ENCODE data around the gene SLC13A4.
A peak's percentile ranks its signal among the peaks of the same experiment; 100 is the strongest.
"Not testable (repeated sequence)": the region's sequence is repeated elsewhere in the genome, so short reads cannot be mapped to it uniquely, and the experiment has no call there.

SLC13A4 gene

DNA sequence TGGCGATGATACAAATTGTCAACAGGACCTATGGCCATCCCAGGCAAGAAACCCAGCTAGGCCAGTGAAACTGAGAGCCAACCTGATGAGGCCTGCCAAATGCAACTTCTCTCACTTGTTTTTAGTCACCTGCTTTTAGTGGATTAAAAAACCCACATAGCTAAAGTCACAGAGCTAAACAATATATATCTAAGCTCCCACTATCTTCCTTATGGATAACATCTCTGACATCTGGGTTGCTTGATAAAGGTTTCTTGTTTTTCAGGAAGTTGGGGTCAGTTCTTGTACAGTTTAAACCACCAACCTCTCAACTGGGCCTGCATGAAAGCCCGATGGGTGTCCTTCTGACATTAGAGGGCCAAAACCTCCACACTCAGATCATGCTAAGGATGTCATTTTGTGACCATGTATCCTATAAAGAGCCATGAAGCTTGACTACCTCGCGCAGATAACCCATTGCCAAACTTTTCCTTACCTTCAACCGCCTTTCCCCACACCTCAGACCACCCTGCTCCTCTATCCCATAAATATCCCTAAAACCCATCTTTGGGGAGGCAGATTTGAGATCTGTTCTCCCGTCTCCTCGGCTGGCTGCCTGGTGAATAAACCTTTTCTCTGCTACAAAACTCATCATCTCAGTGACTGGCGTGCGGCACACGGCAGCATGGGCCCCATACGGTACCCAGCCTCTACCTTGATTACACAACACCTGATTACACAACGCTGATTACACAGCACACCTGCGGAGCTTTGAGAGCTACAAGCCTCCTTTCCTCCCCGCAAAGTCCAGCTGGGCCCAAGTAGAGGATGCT is 66.5 kb downstream of the SLC13A4 start:
- DNase-seq: peak; percentile 74

DNA sequence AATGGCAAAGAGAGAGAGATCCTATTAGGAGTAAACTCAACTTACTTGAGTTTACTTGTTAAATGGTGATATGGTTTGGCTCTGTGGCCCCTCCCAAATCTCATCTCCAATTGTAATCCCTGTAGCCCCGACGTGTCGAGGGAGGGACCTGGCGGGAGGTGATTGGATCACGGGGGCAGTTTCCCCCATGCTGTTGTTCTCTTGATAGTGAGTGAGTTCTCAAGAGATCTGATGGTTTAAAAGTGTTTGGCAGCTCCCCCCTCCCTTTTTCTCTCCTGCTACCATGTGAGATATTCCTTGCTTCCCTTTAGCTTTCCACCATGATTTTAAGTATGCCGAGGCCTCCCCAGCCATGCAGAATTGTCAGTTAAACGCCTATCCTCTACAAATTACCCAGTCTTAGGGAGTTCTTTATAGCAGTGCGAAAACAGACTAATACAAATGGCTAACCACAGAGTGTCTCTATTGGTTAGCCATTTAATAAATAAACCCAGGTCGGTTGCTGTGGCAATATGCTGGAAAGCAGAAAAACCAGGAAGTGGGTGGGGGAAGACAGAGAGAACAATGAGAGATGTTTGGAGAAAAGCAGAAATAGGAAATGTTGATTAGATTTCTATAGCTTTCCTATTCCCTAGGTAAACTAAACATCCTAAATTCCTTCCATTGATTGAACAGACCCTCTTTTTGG is 68.7 kb downstream of the SLC13A4 start:
- peak; percentile 76 for DNase-seq

DNA sequence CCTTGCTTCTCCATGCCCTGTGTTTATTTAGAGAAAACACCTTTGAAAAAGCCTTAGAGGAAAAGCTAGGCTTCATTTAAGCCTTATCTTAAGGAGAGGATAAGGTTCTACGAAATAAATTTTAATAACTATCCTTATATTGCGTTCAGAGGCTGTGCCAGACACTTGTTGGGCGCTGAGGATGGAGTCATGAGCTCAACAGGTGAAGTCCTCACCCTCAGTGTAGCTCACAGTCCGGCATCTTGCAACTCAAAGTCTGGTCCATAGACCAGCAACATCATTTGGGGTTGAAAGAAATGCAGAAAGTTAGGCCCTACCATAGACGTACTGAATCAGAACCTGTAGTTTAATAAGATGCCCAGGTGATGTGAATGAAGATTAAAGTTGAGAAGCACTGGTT is 69.4 kb downstream of the SLC13A4 start:
- no peak for DNase-seq

DNA sequence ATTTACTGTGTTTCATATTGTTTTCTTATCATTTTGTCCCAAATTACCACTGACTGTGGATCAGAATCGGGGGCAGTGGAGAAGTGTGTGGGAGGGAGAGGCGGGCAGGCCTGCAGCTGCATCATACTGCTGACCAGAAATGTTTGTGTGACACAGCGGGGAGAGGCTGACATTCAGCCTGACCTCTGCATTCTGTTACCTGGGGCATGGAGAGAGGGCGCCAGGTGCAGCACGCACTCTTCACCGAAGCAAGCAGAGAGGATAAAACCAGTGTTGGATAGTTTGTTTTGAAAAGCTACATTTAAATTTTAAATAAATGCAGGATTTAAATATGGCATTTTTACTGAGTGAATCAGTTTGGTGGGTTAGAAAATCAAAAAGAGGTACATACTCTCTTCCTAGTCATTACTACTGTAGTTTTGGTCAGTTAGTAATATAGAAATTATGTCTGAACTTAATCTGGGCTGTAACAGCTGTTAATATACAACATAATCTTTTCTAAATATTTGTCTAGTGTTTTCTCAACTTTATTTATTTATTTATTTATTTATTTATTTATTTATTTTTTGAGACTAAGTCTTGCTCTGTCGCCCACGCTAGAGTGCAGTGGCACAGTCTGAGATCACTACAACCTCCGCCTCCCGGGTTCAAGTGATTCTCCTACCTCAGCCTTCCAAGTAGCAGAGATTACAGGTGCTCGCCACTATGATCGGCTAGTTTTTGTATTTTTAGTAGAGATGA is 74.5 kb downstream of the SLC13A4 start:
- peak; percentile 90 for DNase-seq

DNA sequence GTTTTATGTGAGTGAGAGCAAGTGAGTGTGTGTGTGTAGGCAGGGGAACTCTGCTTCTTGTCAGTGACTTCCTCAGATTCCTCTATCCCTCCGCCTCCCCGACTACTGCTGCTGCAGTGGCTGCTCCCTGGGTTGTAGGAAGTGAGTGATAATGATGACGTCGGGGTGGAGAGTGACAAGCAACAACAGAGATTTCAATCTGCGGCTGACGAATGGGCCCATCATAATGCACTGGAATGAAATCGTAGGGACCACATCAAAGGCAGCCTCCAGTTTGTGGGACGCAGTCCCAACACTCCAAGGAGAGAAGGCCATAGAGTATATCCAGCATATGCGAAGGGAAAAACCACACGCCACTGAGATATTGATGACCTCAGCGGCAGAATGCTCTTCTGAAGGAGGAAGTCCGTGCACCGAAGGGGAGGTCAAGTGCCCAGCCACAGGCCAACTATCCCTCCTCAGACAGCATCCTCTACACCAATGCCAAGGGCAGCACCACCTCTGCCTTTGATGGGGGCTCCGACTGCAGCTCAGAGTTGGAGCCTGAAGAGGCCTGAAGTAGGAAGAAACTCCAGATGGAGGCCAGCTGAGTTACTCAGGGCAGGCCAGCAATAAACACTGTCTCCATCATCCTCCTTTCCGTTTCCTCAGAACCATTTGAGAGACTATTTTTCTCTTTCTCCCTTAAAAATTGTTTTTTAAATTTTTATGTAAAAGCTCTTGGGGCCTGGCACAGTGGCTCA is 77.0 kb downstream of the SLC13A4 start:
- no peak for DNase-seq

DNA sequence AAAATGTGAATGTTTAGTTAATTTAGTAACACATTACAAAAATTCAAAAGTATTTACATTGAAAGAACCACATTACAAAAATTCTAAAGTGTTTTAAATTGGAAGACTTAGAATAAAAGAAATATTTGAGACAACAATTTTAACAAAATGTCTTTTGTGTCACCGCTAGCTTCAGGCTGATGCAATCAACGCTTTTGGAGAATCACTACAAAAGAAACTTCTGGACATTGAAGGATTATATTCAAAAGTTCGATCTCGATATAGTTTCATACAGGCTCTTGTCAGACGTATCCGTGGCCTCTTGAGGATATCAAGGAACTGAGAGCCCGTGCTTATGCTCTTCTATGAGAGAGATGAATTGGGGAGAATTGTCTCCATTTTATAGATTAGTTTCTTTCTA is 79.8 kb downstream of the SLC13A4 start:
- DNase-seq: no peak

DNA sequence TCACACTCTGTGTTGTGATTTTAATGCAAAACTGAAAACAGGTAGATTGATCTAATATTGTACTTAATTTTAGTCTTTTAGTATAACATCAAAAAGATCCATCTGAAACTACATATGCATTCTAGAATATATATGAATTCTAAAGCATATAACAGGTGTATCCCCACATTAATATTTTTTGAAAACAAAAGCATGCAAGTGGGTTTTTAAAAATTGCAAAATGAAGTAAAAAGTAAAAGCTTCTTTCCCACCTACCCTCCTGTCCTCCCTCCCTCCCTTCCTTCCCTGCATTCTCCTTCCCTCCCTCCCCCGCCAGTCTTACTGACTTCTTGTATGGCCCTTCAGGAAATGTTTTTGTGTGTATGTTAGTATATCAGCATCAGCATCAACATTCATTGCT is 80.2 kb downstream of the SLC13A4 start:
- DNase-seq: no peak

DNA sequence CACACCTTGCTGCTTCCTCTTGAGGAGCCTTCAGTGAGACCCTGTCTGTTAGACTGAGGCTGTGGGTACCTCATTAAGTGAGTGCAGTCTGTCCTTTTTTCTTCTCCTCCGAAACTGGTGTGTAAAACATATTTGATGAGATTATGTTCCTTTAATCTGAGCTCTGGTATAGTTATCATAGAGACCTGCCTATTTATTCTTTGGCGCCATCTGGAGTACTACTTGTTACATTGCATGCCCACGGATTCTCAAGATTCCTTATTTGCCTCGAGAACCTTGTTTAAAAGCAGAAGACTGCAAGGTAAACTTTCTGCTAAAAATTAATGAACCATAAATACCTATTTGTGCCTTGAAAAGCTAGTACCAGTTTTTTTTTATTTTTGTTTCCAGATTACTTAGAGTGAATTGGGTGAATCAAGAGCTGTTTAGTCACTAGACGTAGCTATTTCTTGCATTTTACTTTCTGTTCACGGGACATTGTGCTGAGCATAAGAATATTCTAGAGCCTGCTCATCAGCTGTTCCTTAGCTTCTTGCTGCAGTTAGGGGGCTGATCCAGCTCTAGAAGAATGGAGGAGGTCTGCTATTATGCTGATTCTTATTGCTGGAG is 82.6 kb downstream of the SLC13A4 start:
- peak; percentile 54 for DNase-seq

DNA sequence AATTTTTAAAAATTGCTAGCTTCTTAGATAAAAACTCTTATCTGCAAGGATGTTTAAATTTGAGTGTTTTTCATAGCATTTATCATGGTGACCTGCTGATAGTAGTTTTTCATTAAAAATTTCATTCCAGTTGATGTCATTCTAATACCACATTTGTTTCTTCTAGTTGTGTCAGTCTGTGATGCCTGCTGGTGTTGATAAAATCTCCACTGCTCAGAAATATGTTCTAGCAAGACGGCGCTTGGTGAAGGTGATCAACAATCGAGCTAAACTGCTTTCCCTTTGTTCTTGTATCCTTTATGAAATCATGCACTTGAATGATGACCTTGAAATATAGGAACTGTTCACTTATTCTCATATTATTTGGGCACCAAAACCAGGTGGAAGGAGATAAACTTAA is 83.3 kb downstream of the SLC13A4 start:
- DNase-seq: no peak

DNA sequence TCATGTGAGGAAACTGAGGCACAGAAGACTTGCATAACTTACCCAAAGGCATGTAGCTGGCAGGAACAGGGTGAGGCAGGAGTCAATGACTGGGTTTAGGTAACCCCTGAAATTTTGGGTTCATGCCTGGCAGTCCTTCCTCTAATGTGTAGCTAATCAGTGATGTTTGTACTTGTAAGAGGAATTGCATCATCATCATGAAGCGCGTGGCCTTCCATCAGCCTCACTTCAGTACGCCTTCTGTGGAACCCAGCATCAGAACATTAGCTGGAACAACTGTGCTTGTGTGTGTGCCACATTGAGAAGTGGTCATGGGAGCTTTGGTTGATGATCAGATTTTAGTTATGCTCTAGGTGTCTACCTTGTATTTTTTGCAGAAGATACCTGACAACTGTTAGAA is 83.8 kb downstream of the SLC13A4 start:
- no peak for DNase-seq

DNA sequence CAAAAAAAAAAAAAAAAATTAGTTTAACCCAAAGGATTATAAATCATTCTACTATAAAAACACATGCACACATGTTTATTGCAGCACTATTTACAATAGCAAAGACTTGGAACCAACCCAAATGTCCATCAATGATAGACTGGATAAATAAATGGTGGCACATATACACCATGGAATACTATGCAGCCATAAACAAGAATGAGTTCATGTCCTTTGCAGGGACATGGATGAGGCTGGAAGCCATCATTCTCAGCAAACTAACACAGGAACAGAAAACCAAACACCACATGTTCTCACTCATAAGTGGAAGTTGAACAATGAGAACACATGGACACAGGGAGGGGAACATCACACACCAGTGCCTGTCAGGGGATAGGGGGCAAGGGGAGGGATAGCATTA is 88.3 kb downstream of the SLC13A4 start:
- not testable (repeated sequence) for DNase-seq

DNA sequence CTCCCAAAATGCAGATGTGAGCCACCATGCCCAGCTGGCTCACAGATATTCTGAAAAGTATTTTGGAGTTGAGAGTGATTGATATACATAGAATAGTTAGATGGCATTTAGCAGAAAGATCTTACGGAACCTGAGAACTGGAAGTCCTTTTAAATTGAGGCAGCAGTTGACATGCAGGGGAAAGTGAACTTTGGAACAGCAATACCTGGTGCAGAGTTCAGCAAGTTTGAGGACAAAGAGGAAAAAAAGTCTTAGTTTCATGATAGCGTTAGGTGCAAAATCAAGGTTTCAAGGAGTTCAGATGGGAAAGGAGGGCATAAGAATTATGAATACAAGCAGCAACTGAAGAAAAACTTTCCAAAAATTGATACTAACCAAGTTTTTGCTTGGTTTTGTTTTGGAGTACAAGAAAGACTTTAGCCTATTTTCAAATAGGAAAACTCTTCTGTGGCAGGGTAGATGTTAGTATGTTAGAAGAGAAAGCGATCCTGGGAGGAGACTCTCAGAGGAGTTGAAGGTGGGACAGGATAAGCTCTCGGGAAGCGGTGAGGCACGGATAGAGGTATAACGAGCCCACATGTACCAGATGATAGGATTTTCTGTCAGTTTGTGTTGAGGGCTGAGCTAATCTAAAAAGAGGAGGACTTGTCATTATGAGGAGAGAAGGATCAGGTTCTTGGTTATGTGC is 93.7 kb downstream of the SLC13A4 start:
- DNase-seq: no peak

Data from NCI-H748 treated with DMSO at 0.1 percent for 48 hours (cell line).